ENCODE measurements around the gene FOXB1.

Gene FOXB1

GRCh38 chr15:60004009-60004845 is at the start of gene FOXB1:
TSS of gene FOXB1 (plus strand) at chr15:60004311. CDS start at chr15:60004964, 653 bp downstream.
- no peak for DNase-seq

GRCh38 chr15:59958288-59958687 is 45.8 kb upstream of the FOXB1 start:
- no peak for DNase-seq

GRCh38 chr15:59960318-59960717 is 43.8 kb upstream of the FOXB1 start:
- no peak for DNase-seq

GRCh38 chr15:59963322-59963721 is 40.8 kb upstream of the FOXB1 start:
- no peak for DNase-seq

- DNase-seq = no peak
Measured at GRCh38 chr15:59963925-59964324, 40.2 kb upstream of the FOXB1 start.

- DNase-seq = no peak
Measured at GRCh38 chr15:59965741-59966140, 38.4 kb upstream of the FOXB1 start.

- DNase-seq = no peak
Measured at GRCh38 chr15:59966262-59966661, 37.8 kb upstream of the FOXB1 start.

GRCh38 chr15:59968314-59968713 is 35.8 kb upstream of the FOXB1 start:
- DNase-seq = no peak

GRCh38 chr15:59972241-59972640 is 31.9 kb upstream of the FOXB1 start:
- DNase-seq = no peak

GRCh38 chr15:59976480-59977271 is 27.4 kb upstream of the FOXB1 start:
- DNase-seq = peak; percentile 28

GRCh38 chr15:59991834-59992233 is 12.3 kb upstream of the FOXB1 start:
- no peak for DNase-seq

GRCh38 chr15:59993041-59993750 is 10.9 kb upstream of the FOXB1 start:
- no peak for DNase-seq

GRCh38 chr15:59993950-59994401 is 10.1 kb upstream of the FOXB1 start:
- no peak for DNase-seq

GRCh38 chr15:59994526-59994887 is 9.6 kb upstream of the FOXB1 start:
- no peak for DNase-seq

- DNase-seq = no peak
Measured at GRCh38 chr15:59994888-59995557, 9.1 kb upstream of the FOXB1 start.

- no peak for DNase-seq
Measured at GRCh38 chr15:59995568-59996297, 8.4 kb upstream of the FOXB1 start.

- no peak for DNase-seq
Measured at GRCh38 chr15:59996298-59997041, 7.6 kb upstream of the FOXB1 start.

GRCh38 chr15:59997070-59997701 is 6.9 kb upstream of the FOXB1 start:
- peak; percentile 47 for DNase-seq

GRCh38 chr15:59998305-59998949 is 5.7 kb upstream of the FOXB1 start:
- DNase-seq = no peak

GRCh38 chr15:59998950-59999611 is 5.0 kb upstream of the FOXB1 start:
- no peak for DNase-seq
